ENCODE measurements around the gene FBXO36. TPM values are rescaled to one million over a fixed set of nuclear protein-coding genes. Genes with fewer than 3 reads are reported as not detected.

Gene FBXO36
- total and polyA plus RNA-seq, 2 of the 8 experiments (the other 6 are each of a cell fraction or from before 2014, with no cell fraction given) = 3.4 TPM

DNA sequence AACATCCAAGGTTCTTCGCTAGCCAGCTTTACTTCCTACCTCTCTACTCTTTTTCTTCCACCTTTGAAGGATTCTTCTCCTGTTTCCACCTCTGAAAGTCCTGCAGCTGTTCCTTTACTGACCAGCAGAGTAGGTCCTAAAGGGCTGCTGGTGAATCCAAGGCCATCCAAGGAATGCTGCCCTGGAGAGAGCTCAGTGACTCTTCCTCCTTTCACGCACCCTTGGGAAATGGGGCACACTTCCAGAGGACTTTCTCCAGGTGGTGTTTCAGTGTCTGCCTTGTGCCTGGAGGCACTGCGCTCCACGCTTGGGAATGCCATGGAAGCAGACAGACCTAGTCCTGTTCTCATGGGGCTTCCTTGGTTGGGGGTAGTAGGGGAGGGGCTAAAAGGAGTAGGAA, 101.0 kb downstream of the FBXO36 start:
- no peak for TF ChIP-seq YY1 (IDR thresholded peaks at IDR 0.05; ENCODE audit: low read depth, low read length)
- TF ChIP-seq PHF8 (conservative IDR thresholded peaks at IDR 0.05; ENCODE audit: low read depth, low read length) = no peak
- TF ChIP-seq EP300 (IDR thresholded peaks at IDR 0.05; ENCODE audit: borderline replicate concordance in 1 of 2, low read depth in 2 of 2, low read length in 2 of 2) = no peak
- no peak for TF ChIP-seq RXRA (IDR thresholded peaks at IDR 0.05; ENCODE audit: insufficient read depth, low read depth, low read length)
- no peak for TF ChIP-seq ASH2L (IDR thresholded peaks at IDR 0.05; ENCODE audit: low read length)
- no peak for TF ChIP-seq SIN3A (conservative IDR thresholded peaks at IDR 0.05 in 1 of 2, IDR thresholded peaks at IDR 0.05 in 1 of 2; ENCODE audit: low read depth in 1 of 2, low read length in 2 of 2)
- TF ChIP-seq TAF7 (optimal IDR thresholded peaks at IDR 0.05; ENCODE audit: borderline replicate concordance, low read depth, low read length) = no peak
- no peaks in the 10 kb centered on the region for H3K9me3 ChIP-seq (ENCODE audit: insufficient read depth in 2 of 2, low read depth in 1 of 2, low read length in 1 of 2)
- POLR2A ChIA-PET (ENCODE audit: partially characterized antibody) = interaction anchor here (1.1 kb wide), 1 partner anchor 17 kb away, joined by 3 read pairs; no protein-coding TSS in a partner anchor
- no peak overlapping the region for H3K4ac ChIP-seq (replicated peaks; ENCODE audit: insufficient read length, low read depth, low read length)
- no peak overlapping the region for H4K5ac ChIP-seq (ENCODE audit: insufficient read length, low read depth, low read length)
- no peak overlapping the region for H3K4me2 ChIP-seq (ENCODE audit: insufficient read depth in 1 of 2, low read depth in 2 of 2, low read length in 2 of 2)
- H3K27ac ChIP-seq (ENCODE audit: low read depth, low read length) = no peak overlapping the region
- H3K79me2 ChIP-seq (ENCODE audit: control insufficient read depth in 1 of 2, insufficient read depth in 2 of 2, low read length in 2 of 2) = no peaks in the 10 kb centered on the region
- no peak overlapping the region for H3K56ac ChIP-seq (replicated peaks; ENCODE audit: insufficient read length, low read depth, low read length)
- H3K4me1 ChIP-seq (replicated peaks in 1 of 4; ENCODE audit: control insufficient read depth in 3 of 4, insufficient read depth in 4 of 4, low read length in 3 of 4) = no peaks in the 10 kb centered on the region
- H4K20me1 ChIP-seq (replicated peaks in 1 of 2; ENCODE audit: control insufficient read depth in 1 of 2, insufficient read depth in 2 of 2, low read length in 2 of 2) = no peaks in the 10 kb centered on the region
- no peak overlapping the region for H3K18ac ChIP-seq (ENCODE audit: extremely low read depth, low read length)
- H2AFZ ChIP-seq (ENCODE audit: low read length) = no peak overlapping the region
- FAIRE-seq (no peak), DNase-seq (ENCODE audit: low read depth in 1 of 2, low spot score in 2 of 2) (peak in 1 of 2 experiments; percentile 41)
- H4K8ac ChIP-seq (ENCODE audit: extremely low read depth, insufficient read depth, low read length) = no peak overlapping the region
- no peak overlapping the region for H2BK15ac ChIP-seq (ENCODE audit: low read length)
- no peak overlapping the region for H3K4me3 ChIP-seq (ENCODE audit: extremely low read depth in 1 of 4, insufficient read depth in 2 of 4, low read depth in 3 of 4, low read length in 4 of 4)
- no peak overlapping the region for H3K14ac ChIP-seq (ENCODE audit: insufficient read length)
- no peak overlapping the region for H4K91ac ChIP-seq (replicated peaks; ENCODE audit: insufficient read length, low read length)
- H3K27me3 ChIP-seq (replicated peaks in 1 of 4; ENCODE audit: control insufficient read depth in 3 of 4, extremely low read depth in 1 of 4, insufficient read depth in 3 of 4, low read length in 3 of 4) = no peaks in the 10 kb centered on the region
- 86% methylated on average over 4 of the region's 4 CpGs; no CpG with 5 or more reads in 1 of the 2 experiments for WGBS, 2 experiments (ENCODE audit: extremely low coverage in 1 of 2, insufficient coverage in 1 of 2, insufficient read length in 1 of 2, insufficient replicate concordance in 2 of 2, low coverage in 1 of 2, low lambda C conversion rate in 2 of 2, missing lambda C conversion rate in 1 of 2)
- H3K23me2 ChIP-seq (ENCODE audit: low read depth, low read length) = no peaks in the 10 kb centered on the region
- H2BK5ac ChIP-seq (ENCODE audit: low read depth, low read length) = no peak overlapping the region
- no peak overlapping the region for H2BK12ac ChIP-seq (ENCODE audit: low read depth, low read length)
- no peaks in the 10 kb centered on the region for H3K79me1 ChIP-seq (ENCODE audit: low read depth, low read length)
- H3K9ac ChIP-seq (replicated peaks in 1 of 4; ENCODE audit: extremely low read depth in 1 of 4, low read depth in 3 of 4, low read length in 3 of 4) = no peak overlapping the region
- no peak overlapping the region for H2AK5ac ChIP-seq (ENCODE audit: low read depth, low read length)
- CTCF ChIA-PET (ENCODE audit: partially characterized antibody) = interaction anchor here (0.8 to 7.3 kb wide), 5 partner anchors 9 to 739 kb away, joined by 3 to 48 read pairs (median 4); no protein-coding TSS in a partner anchor
- H2BK20ac ChIP-seq (ENCODE audit: low read length) = no peak overlapping the region
- H2BK120ac ChIP-seq (replicated peaks; ENCODE audit: low read depth, low read length) = no peak overlapping the region
- H3K23ac ChIP-seq (ENCODE audit: insufficient read length) = no peak overlapping the region
- H3K36me3 ChIP-seq (ENCODE audit: control insufficient read depth in 2 of 4, insufficient read depth in 4 of 4, low read length in 3 of 4) = no peaks in the 10 kb centered on the region
